GM18508 (cell line): ENCODE data around the gene DSTN.

Experiments used
- ATAC-seq: cut with Tn5 transposase; IDR thresholded peaks from one replicate; pipeline ENCODE4 v1.9.1; 2021; ENCODE audit warnings: moderate number of reproducible peaks; ENCODE audit not compliant: insufficient read depth, unreplicated experiment

DSTN gene

DNA sequence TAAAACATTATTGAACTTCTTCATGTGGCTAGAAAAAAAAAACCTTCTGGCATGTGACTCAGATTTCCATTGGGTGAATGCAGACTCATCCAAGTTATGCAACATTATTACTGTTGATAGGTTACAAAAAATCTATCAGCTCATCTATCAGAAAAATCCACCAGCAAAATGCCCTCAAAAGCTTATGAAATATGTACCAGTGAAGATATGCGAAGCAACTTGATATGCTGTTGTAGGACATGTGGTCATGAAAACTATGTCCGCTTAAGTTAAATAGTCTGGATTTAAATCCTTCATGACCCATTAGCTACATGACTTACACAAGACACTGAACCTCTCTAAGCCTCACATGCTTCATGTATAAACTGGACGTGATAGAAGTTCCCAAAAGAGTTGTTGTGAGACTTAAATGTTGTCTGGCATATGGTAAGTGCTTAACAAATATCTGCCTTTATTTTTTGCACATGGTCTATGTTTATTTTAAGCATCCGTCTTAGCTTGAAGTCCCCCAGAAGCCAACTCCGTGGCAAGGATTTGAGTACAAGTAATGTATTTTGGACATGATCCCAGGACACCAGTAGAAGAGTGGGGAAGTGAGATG is 26.2 kb upstream of the DSTN start:
- ATAC-seq, result no peak

DNA sequence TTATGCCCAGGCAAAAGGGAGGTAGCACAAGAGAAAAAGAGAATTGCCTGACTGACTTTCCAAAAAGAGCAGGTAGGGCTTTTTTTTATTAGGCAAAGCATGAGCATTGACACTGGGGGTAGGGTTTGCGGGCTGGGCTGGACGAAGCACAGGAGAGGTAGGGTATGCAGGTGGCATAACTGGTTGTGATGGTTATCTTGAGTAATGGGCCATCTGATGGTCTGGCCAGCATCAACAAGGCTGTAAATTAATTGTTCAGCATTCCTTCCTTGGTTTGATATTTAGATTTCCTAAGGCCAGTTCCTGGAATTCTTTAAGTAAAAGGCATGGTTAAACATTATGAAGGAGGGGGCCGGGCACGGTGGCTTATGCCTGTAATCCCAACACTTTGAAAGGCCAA is 24.7 kb upstream of the DSTN start:
- no peak for ATAC-seq

DNA sequence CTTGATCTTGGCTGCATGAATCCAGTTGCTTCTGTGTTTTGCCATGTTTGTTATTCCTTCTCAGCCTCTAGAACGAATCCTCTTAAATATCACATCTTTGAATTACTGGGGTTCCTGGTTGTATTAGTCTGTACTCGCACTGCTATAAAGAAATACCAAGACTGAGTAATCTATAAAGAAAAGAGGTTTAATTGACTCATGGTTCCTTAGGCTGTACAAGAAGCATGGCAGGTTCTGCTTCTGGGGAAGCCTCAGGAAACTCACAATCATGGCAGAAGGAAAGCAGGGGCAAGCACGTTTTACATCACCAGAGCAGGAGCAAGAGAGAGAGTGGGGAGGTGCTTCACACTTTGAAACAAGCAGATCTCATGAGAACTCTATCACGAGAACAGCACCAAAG is 20.7 kb upstream of the DSTN start:
- no peak for ATAC-seq

DNA sequence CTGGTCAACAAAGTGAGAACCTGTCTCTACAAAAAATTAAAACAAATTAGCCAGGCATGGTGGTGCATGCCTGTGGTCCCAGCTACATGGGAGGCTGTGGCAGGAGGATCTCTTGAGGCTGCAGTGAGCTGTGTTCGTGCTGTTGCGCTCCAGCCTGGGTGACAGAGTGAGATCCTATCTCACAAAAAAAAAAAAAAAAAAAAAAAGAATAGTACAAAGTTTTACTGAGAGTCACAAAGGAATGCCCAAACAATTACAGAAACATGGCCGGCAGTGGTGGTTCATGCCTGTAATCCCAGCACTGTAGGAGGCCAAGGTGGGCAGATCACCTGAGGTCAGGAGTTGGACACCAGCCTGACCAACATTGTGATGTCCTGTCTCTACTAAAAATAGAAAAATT is 14.8 kb upstream of the DSTN start:
- ATAC-seq, result no peak

DNA sequence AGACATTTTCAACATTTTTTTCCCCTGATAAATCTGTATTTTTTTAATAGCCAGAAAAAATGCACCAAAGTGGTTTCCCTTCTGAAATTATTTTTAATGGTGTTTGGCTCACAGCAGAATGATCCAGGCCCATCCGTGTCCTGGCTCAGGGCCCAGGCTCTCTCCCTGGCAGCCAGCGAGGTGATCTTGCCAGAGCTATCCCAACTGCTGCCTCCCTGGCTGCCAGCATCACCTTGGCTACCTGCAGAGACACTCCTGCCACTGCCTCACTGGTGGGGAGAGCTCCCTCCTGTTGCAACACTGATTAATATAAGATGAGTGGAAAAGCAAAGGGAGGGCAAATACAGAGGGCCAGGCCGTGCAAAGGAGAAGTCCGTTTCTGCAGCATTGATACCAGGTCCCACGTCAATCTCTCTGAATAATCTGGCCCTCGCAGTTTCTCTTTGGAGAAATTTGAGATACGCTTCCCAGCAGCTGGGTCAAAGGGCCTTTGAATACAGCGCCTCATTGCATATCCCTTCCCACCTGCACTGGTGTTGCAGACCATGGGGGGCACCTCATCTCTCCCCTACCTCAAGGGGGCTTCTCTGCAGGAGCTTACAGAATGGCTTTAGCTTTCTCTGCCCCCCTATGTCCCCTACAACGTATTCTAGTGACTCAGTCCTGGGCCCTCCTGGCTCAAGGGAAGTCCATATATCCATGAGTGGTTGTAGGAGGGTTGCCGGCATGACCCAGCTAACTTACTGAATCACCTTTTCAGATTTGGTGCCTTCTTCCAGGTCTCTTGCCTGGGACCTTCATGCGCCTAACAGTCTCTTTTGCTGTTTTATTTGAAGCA is 12.8 kb upstream of the DSTN start:
- no peak for ATAC-seq

DNA sequence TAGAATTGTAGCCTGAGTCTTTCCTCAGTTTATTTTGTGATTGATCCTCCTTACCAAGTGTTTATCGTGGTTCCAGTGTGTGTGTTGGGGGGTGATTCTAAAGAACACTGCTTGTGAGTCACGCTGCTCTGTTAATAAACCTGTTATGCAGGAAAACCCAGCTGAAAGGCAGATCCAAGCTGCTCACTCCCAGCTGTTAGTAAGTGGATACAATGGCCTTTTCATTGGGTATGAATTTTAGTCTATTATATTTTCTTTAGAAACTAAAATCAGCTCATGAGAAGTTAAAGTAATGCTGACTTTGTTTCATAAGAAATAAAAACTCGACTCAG is 12.2 kb upstream of the DSTN start:
- no peak for ATAC-seq

DNA sequence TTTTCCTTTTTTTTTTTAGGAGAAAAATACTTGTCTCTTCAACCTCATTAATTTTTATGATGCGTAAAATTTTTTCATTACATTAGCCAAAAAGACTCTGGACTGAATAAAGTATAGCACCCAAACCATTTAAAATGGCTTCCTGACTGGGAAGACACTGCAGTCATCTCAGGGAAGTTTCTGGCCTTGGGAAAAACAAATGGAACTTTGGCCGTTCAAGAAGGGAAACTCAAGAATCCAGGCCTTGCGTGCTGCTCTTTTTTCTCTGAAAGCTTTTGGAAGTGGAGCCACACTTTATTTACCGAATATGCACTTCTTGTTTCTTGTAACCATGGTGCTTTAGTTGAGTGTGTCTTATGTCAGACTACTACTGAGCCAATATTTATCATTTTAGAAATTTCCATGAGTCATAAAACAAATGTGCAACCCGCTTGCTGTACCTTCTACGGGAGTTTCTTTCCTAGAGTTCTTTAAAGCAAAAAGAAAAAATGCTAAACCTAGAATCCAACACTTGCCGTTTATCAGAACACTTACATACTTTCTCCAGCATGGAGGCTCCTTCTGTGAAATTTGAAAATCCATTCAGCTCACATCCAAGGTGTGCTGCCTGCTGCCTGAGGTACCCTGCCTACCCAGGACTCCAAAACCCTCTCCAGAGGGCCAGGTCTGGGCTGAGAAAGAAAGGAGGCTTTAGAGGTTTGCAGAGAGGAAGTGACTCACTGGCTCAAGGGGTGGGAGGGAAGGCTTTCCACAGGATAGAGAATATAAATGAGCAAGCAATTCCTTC is 11.5 kb upstream of the DSTN start:
- ATAC-seq, result no peak

DNA sequence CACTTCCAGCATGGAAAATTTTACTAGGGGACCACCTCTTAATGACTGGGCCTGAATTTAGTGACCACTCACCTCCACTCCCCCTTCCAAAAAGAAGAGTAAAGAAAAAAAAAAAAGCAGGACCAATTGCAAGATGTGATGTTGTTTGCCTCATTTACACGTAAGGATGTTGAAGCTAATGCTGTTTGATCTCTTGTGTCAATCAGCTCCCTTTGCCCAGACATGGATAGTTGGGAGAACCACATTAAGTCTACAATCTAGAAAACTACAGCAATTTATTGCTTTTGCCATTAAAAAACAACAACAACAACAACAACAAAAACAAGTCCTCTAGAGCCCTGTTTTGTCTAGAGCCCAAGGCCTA is 11.0 kb upstream of the DSTN start:
- no peak for ATAC-seq

DNA sequence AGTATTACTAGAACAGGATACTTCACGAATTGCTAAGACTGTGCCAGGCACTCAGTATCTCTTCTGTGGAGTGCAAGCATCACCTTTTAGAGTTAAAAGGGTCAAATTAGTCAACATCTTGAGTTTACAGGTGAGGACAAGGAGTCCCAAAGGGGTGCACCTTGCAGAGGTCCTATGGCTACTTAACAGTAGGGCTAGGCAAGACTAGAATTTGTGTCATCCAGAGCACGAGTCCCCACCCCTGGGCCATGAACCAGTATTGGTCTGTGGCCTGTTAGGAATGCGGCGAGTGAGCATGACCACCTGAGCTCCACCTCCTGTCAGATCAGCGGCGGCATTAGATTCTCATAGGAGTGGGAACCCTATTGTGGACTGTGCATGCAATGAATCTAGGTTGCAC is 10.5 kb upstream of the DSTN start:
- no peak for ATAC-seq

DNA sequence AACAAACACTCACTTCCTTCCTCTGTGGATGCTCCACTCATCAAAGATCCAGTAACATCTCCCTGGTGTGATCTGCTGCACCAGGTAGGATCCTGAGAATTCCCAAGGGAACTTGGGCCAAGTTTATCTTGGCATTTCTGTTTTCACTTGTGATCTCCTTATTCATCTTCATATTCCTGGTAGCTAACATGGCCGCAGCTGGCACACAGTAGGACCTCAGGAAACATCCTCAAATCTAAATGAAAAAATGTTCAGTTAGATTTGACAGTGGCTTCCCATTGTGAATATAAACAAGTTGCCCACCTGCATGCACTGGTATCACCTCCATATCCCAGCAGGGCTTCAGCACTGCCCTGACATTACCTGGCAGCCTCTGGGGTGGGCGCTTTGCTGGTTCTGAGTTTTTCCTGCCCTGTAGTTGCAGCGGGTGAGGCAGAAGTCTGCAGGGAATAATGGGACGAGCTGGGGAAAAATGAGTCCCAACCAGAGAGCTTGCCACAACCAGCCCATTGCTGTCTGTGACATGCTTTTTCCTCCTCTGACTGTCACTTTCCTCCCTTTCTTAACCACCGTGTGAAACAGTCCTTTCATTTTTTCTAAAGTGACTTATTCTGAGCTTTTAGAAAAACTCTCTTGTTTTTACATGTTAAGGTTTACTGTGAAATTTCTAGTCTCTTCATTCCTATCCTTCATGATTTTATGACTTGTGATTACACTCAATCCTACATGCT is 9.4 kb upstream of the DSTN start:
- no peak for ATAC-seq

DNA sequence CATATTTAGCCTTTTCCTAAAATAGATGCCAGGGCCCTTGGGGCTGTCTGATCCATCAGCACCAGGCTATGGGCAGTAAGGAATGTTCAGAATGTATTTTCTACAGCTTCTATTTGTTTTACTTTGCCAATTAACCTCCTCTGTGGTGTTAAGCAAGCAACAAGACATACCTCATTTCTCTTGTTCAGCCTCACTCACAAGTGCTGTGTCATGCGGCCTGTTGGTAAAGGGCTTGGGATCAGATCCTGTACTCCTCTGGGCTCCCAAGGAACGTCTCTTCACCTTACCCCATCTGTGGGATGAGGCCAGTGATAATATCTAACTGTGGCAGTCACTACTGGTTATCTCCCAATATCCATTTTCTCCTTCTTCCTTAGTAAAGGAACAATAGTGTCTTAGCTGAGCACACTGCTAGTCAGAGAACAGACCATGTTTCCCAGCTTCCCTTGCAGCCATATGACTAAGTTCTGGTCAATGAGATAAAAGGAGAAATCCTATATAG is 7.0 kb upstream of the DSTN start:
- no peak for ATAC-seq

DNA sequence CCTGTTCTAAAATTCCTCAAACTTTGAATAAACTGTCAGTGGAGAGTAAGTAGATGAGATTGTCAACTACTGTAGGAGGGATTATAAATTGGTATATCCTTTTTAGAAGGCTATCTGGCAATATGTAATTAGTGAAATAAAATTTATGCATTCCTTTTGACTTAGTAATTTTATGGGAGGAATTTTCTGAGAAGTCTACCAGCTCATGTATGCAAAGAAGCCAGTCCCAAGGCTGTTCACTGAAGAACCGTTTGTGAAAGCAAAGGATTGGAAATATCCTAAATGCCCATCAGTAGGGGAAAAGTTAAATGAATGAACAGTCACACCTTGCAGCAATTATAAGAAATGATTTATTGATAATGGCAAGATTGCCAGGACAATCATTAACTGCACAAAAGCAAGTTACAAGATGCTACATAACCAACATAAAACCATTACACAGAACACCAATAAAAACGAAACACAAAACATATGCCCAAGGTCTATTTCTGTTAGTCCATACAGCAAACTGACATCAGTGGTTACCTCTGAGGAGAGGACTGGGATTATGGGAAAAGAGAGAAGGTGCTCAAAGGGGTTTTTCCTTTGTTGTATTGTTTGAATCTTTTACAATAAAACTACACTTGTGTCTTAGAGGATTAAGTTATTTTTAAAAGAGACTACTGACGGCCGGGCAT is 4.6 kb upstream of the DSTN start:
- ATAC-seq, result no peak

DNA sequence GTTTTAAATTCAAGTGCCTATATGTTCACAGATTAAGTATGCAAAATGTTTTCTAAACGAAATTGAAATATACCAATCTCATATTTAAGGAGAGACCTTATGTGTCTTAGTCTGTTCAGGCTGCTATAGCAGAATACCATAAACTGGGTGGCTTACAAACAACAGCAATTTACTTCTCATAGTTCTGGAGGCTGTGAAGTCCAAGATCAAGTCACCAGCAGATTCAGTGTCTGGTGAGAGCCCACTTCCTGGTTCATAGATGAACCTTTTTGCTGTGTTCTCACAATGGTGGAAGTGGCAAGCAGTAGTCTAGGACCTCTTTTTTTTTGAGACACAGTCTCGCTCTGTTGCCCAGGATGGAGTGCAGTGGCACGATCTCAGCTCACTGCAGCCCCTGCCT is 3.5 kb upstream of the DSTN start:
- no peak for ATAC-seq

DNA sequence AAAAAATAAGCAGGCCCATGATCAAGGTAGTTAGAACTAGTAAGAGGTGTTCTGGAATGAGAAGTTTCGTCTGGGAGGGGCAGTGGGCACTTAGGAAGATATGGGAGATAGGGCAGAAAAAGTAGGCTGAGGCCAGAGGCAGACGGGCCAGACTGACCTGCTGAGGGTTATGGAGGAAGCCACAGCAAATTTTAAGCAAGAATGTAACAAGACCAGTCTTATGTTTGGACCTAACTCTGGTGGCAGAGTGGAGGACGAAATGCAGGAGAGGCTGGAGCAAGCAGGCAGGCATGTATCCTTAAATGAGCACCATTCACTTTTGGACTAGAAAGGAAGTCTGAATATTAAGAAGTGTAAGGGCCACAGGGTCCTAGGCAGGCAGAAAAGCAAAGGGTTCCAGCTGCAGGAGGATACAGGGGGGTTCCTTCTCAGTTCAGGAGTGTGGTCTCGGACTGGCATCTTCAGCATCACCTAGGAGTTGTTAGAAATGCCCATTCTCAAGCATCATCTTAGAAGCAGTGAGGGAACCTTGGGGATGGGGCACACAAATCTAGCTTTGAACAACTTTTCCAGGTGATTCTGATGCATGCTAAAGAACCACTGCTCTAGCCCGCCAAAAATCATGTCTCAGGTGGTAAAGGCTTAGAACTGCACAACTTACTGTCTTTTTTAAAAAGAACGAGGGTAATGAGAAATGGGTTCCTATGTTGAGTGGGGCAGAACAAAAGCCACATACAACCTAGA is 1.7 kb upstream of the DSTN start:
- ATAC-seq, result no peak

DNA sequence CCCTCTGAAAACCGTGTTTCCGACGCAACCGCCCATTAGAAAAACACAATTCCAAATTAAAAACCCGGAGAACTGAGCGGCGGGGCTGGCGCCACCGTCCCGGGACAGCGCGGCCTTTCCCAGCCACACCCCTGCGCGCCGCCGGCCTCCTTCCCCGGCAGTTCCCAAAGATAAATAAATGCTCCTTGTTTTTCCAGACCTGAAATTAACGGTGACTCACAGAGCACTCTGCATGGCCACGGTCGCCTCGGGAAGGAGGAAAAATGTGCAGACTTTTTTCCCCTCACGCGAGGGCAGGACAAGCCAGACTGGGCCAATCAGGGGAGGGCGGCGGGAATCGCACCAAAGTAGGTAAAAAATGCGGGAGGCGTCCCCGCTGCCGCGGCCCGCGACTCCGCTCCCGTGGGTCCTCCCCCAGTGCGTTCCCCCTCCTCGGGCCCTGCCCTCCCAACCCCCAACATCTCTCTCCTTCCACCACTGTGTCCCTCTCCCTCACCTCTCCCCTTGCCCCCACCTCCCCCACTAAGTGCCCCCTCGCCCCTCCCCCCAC is 828 bp upstream of the DSTN start:
- ATAC-seq, result no peak

DNA sequence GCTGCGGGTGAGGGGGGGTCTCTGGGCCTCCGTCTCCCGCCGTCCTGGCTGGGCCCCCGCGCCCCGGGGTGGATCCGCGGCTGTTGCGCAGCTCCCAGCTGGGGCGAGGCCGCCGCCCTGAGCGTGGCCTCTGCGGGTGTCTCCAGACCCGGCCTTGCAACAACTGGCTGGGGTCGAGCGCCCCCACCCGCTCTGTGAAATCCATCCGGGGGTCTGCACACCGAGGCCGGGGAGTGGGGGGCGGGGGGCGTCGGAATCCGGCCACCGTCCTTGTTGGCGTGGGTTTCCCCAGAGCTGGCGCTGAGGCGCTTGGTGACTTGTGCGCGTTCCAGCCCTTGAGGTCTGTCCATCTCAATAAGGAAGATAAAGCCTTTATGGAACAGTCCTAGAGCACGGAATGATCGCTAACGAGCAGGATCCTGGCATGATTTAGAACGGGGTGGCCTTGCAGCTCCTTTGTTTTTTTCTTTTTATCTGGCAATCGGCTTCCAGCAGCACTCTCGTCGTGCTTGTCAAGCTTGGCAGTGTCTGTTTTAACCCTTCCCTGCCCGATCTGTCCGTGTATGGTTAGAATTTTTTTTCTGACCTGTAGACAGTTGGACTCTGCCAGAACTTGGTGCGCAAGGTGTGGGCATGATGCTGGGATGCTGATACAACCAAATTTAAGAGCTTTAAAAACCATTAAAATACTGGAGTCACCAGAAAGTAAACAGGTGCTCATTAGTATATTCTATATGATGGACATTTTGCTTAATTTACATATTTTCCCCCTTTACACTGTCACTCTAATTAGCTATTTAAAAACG is 675 bp downstream of the DSTN start:
- no peak for ATAC-seq

DNA sequence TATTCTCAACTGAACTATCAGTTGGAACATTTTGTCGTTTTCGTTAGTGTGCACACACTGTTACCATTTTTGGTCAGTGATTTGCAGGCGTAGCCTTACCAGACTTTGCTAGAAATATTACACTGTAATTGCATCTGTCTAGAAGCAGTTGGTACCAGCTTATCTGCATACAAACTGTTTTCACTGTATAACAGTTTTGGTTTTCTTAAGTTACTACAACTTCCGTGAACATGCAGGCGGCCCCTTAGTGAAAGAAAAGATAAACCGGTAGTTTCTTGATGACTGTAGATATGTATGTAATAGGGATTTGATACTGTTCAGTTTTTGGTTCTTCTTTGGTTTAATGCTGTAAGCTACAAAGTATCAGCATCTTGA is 1.3 kb downstream of the DSTN start:
- ATAC-seq, result no peak

DNA sequence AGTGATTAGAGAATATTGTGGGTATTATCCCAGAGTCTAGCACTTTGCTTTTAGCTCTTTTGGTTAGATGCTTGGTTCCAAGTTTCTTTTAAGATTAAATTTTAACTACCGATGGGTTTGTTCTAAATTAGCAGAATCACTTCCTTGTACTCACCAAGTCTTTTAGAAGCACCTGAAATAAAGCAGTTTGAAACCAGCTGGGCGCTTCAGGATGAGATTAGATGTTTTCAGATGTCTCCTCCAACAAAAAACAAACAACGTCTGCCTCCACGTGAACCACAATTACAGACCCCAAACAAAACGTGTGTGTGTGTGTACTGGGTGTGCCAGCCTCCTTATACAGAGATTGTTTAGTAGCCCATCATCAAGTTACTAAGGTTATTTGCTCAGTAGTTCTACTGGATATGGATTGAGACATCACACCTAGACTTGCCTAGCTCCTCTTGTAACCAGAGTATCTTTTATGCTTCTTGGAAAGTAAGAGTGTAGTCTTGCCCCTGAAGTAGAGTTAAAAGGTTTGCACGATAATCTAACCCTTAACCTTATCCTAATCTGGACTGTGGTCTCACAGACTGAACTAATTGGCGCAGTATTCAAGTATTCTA is 2.3 kb downstream of the DSTN start:
- ATAC-seq, result no peak
